Kidney (tissue), 14 donors: ENCODE results near the gene RAD9A. TPM values are rescaled to one million over a fixed set of nuclear protein-coding genes. Genes with fewer than 3 reads are reported as not detected.

Experiments used
- DNase-seq, 5 donors: peaks; one replicate each; pipeline ENCODE4 v3.0.0-alpha.2; 2013 to 2020
- FAIRE-seq: peaks from 2 replicates; lab custom pipeline; 2012; peaks lifted over from hg19 to GRCh38; lab: Jason Lieb, UNC
- H3K27ac ChIP-seq, 2 donors: one replicate each; pipeline ENCODE4 v1.7.0; 2013; ENCODE audit warnings: low read depth in 2 of 2, low read length in 2 of 2, inconsistent platforms in 1 of 2
- H3K27me3 ChIP-seq: one replicate; pipeline ENCODE4 v1.7.1; 2013; ENCODE audit warnings: low read length, inconsistent platforms; ENCODE audit not compliant: control insufficient read depth, insufficient read depth
- H3K36me3 ChIP-seq, 3 donors: one replicate each; pipeline versions ENCODE4 v1.7.0 to v1.7.1; 2013; ENCODE audit warnings: low read length in 3 of 3, control low read depth in 1 of 3, inconsistent platforms in 1 of 3; ENCODE audit not compliant: insufficient read depth in 3 of 3, control insufficient read depth in 2 of 3
- H3K4me1 ChIP-seq, 3 donors: one replicate each; pipeline versions ENCODE4 v1.7.0 to v1.7.1; 2013; ENCODE audit warnings: low read length in 3 of 3, inconsistent platforms in 1 of 3, low read depth in 1 of 3; ENCODE audit not compliant: control insufficient read depth in 2 of 3, insufficient read depth in 2 of 3
- H3K4me3 ChIP-seq, 3 donors: one replicate each; pipeline versions ENCODE4 v1.7.0 to v1.8.1; 2013; ENCODE audit warnings: low read length in 3 of 3, control low read depth in 1 of 3, inconsistent platforms in 1 of 3
- H3K9ac ChIP-seq, 3 donors: one replicate each; pipeline versions ENCODE4 v1.7.0 to v1.7.1; 2013; ENCODE audit warnings: low read length in 3 of 3, control low read depth in 1 of 3, inconsistent platforms in 1 of 3
- H3K9me3 ChIP-seq, 3 donors: one replicate each; pipeline versions ENCODE4 v1.7.0 to v1.7.1; 2013; ENCODE audit warnings: low read length in 3 of 3, control low read depth in 1 of 3, inconsistent platforms in 1 of 3; ENCODE audit not compliant: control insufficient read depth in 2 of 3, insufficient read depth in 1 of 3
- intact Hi-C: fragments of 100-400 bp; cut with DNase I; formaldehyde crosslinking; loops from one replicate; pipeline ENCODE4 v1.11.1; 2022
- polyA plus RNA-seq: library from polyadenylated mRNA; stranded (reverse); fragments of 350-450 nt; fragmentation: Illumina TruSeq; extraction: RNeasy Lipid Tissue Mini Kit (QIAGEN cat#74804); gene quantifications from one replicate; pipeline ENCODE4 v1.2.3, GENCODE V29; 2014; ENCODE audit warnings: low read depth, low replicate concordance; ENCODE audit not compliant: insufficient read depth
- total RNA-seq: library from RNA; stranded (reverse); fragmentation: NEBNext Ultra II Directional; extraction: Animal tissue kit (Norgen Biotek cat#: 25700); gene quantifications from one replicate; pipeline ENCODE4 v1.2.1, GENCODE V29; 2021
- TF ChIP-seq, protein P1 (sequence below): IDR thresholded peaks from 3 replicates; pipeline ENCODE4 v1.5.1; 2012; ENCODE audit warnings: mild to moderate bottlenecking, moderate library complexity, borderline replicate concordance; ENCODE audit not compliant: insufficient read depth; ENCODE audit errors: extremely low read depth
- donor health status: control.
- donor health status: control.
- donor health status: control.
- donor health status: control.
- donor health status: control.
- donor health status: DM: yes; HTN: yes; CAD: no.
- donor health status: Normal renal cell carcinoma (clear cell type).

RAD9A gene
- total and polyA plus RNA-seq, 2 donors from 2014 or later = 16.4 to 17.8 TPM

DNA sequence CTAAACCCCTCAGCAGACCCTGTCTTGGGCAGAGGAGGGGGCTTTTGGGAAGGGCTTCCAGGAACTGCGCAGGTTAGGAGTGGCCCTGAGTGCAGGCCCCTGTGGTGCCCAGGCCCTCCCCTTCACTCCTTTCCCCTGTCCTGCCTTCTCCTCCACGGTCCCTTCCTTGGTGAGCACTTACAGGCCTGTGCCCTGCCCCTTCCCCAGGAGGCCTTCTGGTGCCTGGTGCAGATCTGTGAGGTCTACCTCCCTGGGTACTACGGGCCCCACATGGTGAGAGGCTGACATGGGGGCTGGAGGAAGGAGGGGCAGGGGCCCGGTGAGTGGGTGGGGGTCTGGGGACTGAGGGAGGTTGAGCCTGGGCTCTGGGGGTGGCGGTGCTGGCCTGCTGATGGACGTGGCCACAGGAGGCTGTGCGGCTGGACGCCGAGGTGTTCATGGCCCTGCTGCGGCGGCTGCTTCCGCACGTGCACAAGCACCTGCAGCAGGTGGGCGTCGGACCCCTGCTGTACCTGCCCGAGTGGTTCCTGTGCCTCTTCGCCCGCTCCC is 14.7 kb downstream of the RAD9A start:
- H3K4me3 ChIP-seq = no peak overlapping the region
- no peaks in the 10 kb centered on the region for H3K9me3 ChIP-seq
- TF ChIP-seq, protein P1, sequence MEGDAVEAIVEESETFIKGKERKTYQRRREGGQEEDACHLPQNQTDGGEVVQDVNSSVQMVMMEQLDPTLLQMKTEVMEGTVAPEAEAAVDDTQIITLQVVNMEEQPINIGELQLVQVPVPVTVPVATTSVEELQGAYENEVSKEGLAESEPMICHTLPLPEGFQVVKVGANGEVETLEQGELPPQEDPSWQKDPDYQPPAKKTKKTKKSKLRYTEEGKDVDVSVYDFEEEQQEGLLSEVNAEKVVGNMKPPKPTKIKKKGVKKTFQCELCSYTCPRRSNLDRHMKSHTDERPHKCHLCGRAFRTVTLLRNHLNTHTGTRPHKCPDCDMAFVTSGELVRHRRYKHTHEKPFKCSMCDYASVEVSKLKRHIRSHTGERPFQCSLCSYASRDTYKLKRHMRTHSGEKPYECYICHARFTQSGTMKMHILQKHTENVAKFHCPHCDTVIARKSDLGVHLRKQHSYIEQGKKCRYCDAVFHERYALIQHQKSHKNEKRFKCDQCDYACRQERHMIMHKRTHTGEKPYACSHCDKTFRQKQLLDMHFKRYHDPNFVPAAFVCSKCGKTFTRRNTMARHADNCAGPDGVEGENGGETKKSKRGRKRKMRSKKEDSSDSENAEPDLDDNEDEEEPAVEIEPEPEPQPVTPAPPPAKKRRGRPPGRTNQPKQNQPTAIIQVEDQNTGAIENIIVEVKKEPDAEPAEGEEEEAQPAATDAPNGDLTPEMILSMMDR = no peak
- intact Hi-C loops = no loop called here
- peaks cover 0 to 3% (median 0%) of the 10 kb centered on the region in 3 donors for H3K4me1 ChIP-seq
- no peak overlapping the region for H3K27ac ChIP-seq
- no peaks in the 10 kb centered on the region for H3K27me3 ChIP-seq
- FAIRE-seq (no peak), DNase-seq (peak in 1 of 5 donors; percentile 78)
- no peaks in the 10 kb centered on the region for H3K36me3 ChIP-seq
- no peak overlapping the region for H3K9ac ChIP-seq

DNA sequence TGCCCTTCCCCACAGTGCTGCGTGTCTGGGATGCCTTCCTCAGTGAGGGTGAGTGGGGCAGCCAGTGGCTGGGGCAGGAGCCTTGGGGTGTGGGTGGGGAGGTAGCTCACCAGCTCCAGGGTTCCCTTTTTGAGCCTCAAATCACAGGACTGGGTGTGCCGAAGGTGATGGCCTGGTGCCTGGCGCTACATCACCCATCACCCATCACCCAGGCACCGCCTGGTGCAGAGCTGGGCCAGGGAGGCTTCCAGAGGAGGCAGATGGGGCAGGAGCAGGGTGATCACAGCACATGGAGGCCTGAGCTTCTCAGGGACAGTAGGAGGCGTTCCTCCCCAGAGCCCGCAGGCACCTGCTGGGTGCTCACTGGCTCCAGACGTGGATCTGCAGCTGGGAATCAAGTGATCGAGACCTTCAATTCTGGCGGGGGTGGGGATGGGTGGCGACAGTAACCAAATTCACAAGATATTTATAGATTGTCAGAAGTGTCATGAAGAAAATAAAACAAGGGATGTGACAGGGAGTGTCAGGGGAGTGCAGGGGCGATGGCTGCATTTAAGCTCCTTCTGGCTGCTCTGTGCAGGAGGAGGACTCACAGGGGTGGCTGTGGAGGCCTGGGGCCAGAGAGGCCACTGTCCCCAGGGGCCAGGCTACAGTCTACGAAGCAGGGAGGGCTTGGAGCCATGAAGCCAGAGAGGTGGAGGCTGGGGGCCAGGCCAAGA is 15.3 kb downstream of the RAD9A start:
- FAIRE-seq (no peak), DNase-seq (no peak)
- peaks cover 0 to under 1% (median 0%) of the 10 kb centered on the region in 3 donors for H3K4me1 ChIP-seq
- no peak overlapping the region for H3K4me3 ChIP-seq
- H3K36me3 ChIP-seq = no peaks in the 10 kb centered on the region
- no peaks in the 10 kb centered on the region for H3K9me3 ChIP-seq
- no peak overlapping the region for H3K27ac ChIP-seq
- H3K27me3 ChIP-seq = no peaks in the 10 kb centered on the region
- no peak overlapping the region for H3K9ac ChIP-seq
- TF ChIP-seq, protein P1 = no peak
- intact Hi-C loops = no loop called here

DNA sequence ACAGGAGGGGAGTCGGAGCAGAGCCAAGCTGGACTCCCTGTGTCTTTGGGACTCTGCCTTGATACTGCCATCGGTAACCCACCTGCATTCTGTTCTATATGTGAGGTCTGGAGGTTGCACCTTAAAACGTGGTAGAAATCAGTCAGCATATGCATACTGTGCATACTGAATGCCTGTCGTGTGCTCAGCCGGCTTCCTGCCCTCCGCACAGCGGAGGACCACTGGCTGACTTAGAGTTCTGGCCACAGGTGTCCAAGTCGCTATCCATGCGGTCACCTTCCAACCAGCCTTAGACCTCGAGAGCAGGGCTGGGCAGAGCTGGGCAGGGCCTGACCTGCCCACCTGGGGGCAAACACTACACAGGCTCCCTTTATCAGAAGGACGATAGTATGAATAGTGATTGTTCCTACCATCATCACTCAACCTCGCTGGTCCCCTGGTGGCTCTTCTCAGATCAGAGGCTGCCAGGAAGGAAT is 15.9 kb downstream of the RAD9A start:
- H3K9ac ChIP-seq = no peak overlapping the region
- H3K4me3 ChIP-seq = no peak overlapping the region
- TF ChIP-seq, protein P1 = no peak
- no peaks in the 10 kb centered on the region for H3K4me1 ChIP-seq
- no peaks in the 10 kb centered on the region for H3K36me3 ChIP-seq
- H3K27me3 ChIP-seq = no peaks in the 10 kb centered on the region
- H3K9me3 ChIP-seq = no peaks in the 10 kb centered on the region
- no peak overlapping the region for H3K27ac ChIP-seq
- DNase-seq (no peak), FAIRE-seq (no peak)
- intact Hi-C loops = no loop called here
